ENCODE data around the gene WDFY4.

DNA sequence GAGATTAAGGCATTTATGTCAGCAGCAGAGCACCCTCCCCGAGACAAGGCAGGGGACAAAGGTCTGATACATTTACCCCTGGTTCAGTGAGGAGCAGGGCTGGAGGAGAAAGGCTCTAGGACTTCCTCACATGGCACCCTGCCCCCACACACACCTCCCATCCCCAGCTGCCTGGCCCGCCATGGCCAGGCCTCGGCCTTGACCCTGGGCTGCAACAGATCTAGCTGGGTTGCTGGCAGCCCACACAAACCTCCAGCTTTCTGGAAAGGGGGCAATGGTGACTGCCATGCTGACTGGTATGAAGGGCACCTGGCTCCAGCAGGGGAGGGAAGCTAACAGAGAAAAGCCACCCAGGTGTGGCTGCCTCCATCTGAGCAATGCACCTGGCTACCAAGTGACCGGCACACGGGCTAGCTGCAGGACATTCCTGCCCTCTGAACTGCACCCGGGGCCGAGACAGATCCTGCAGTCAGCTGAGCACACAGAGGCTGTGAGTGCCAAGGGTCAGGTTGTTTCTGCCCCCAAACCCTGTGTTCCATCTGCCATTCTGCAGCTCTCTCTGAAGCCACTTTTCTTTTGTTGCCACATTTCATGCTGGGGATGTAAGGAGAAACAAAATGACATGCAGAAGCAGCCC, 340.8 kb downstream of the WDFY4 start:
- TF ChIP-seq POLR2AphosphoS5 (IDR thresholded peaks at IDR 0.05; ENCODE audit: insufficient read depth in 1 of 2, low read depth in 1 of 2): no peak
- TF ChIP-seq, protein P1, sequence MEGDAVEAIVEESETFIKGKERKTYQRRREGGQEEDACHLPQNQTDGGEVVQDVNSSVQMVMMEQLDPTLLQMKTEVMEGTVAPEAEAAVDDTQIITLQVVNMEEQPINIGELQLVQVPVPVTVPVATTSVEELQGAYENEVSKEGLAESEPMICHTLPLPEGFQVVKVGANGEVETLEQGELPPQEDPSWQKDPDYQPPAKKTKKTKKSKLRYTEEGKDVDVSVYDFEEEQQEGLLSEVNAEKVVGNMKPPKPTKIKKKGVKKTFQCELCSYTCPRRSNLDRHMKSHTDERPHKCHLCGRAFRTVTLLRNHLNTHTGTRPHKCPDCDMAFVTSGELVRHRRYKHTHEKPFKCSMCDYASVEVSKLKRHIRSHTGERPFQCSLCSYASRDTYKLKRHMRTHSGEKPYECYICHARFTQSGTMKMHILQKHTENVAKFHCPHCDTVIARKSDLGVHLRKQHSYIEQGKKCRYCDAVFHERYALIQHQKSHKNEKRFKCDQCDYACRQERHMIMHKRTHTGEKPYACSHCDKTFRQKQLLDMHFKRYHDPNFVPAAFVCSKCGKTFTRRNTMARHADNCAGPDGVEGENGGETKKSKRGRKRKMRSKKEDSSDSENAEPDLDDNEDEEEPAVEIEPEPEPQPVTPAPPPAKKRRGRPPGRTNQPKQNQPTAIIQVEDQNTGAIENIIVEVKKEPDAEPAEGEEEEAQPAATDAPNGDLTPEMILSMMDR (IDR thresholded peaks at IDR 0.05): no peak
- TF ChIP-seq POLR2A (IDR thresholded peaks at IDR 0.05): no peak
